Endothelial cell (in vitro differentiated cells): ENCODE measurements around the gene ANGEL2. TPM values are rescaled to one million over a fixed set of nuclear protein-coding genes. Genes with fewer than 3 reads are reported as not detected.

ENCODE experiments used
- DNase-seq: peaks from one replicate; pipeline ENCODE4 v3.0.0; 2021; ENCODE audit warnings: low spot score
- H3K27ac Mint-ChIP-seq: one replicate; pipeline ENCODE4 v1.8.0; 2021; ENCODE audit warnings: mixed read lengths, inconsistent platforms; ENCODE audit not compliant: unreplicated experiment
- H3K27me3 Mint-ChIP-seq: one replicate; pipeline ENCODE4 v1.8.0; 2021; ENCODE audit warnings: mild to moderate bottlenecking, moderate library complexity, mixed read lengths, inconsistent platforms; ENCODE audit not compliant: unreplicated experiment
- H3K36me3 Mint-ChIP-seq: one replicate; pipeline ENCODE4 v1.8.0; 2021; ENCODE audit warnings: mild to moderate bottlenecking, low read depth, mixed read lengths, inconsistent platforms; ENCODE audit not compliant: unreplicated experiment
- H3K4me1 Mint-ChIP-seq: one replicate; pipeline ENCODE4 v1.8.0; 2021; ENCODE audit warnings: mild to moderate bottlenecking, mixed read lengths, inconsistent platforms; ENCODE audit not compliant: unreplicated experiment
- H3K4me3 Mint-ChIP-seq: one replicate; pipeline ENCODE4 v1.8.0; 2021; ENCODE audit warnings: mild to moderate bottlenecking, mixed read lengths, inconsistent platforms; ENCODE audit not compliant: unreplicated experiment
- H3K9me3 Mint-ChIP-seq: one replicate; pipeline ENCODE4 v1.8.0; 2021; ENCODE audit warnings: mixed read lengths, inconsistent platforms; ENCODE audit not compliant: unreplicated experiment
- total RNA-seq: library from RNA; stranded (reverse); fragmentation: NEBNext Ultra II Directional; extraction: Animal tissue kit (Norgen Biotek cat#: 25700); gene quantifications from one replicate; pipeline ENCODE4 v1.2.1, GENCODE V29; 2021; ENCODE audit not compliant: unreplicated experiment
- TF ChIP-seq, protein P1 (sequence below): fragments of 200-600 bp; sonication (generic); IDR thresholded peaks from one replicate; pipeline ENCODE4 v1.5.0; 2021; ENCODE audit warnings: antibody characterized with exemption; ENCODE audit not compliant: unreplicated experiment

The ANGEL2 gene
- total RNA-seq, 1 donor from 2014 or later = 32.4 TPM

GRCh38 chr1:212955961-212956620 lies 59.6 kb downstream of the ANGEL2 start:
- TF ChIP-seq, protein P1, sequence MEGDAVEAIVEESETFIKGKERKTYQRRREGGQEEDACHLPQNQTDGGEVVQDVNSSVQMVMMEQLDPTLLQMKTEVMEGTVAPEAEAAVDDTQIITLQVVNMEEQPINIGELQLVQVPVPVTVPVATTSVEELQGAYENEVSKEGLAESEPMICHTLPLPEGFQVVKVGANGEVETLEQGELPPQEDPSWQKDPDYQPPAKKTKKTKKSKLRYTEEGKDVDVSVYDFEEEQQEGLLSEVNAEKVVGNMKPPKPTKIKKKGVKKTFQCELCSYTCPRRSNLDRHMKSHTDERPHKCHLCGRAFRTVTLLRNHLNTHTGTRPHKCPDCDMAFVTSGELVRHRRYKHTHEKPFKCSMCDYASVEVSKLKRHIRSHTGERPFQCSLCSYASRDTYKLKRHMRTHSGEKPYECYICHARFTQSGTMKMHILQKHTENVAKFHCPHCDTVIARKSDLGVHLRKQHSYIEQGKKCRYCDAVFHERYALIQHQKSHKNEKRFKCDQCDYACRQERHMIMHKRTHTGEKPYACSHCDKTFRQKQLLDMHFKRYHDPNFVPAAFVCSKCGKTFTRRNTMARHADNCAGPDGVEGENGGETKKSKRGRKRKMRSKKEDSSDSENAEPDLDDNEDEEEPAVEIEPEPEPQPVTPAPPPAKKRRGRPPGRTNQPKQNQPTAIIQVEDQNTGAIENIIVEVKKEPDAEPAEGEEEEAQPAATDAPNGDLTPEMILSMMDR = no peak
- Mint-ChIP-seq H3K4me3 (no peak overlapping the region), H3K9me3 (no peaks in the 10 kb centered on the region), H3K4me1 (peaks cover 29% of the 10 kb centered on the region), H3K27me3 (peaks cover 6% of the 10 kb centered on the region), H3K27ac (no peak overlapping the region), H3K36me3 (peaks cover 4% of the 10 kb centered on the region)
- DNase-seq = no peak

GRCh38 chr1:212955098-212955497 lies 60.6 kb downstream of the ANGEL2 start:
- H3K4me1 Mint-ChIP-seq = peaks cover 28% of the 10 kb centered on the region
- H3K27me3 Mint-ChIP-seq = peaks cover 3% of the 10 kb centered on the region
- no peak overlapping the region for H3K4me3 Mint-ChIP-seq
- no peak overlapping the region for H3K27ac Mint-ChIP-seq
- TF ChIP-seq, protein P1 = no peak
- DNase-seq = no peak
- peaks cover 4% of the 10 kb centered on the region for H3K36me3 Mint-ChIP-seq
- no peaks in the 10 kb centered on the region for H3K9me3 Mint-ChIP-seq

GRCh38 chr1:212954514-212954913 lies 61.2 kb downstream of the ANGEL2 start:
- peaks cover 23% of the 10 kb centered on the region for H3K4me1 Mint-ChIP-seq

GRCh38 chr1:212953321-212953720 lies 62.3 kb downstream of the ANGEL2 start:
- H3K27ac Mint-ChIP-seq = no peak overlapping the region
- DNase-seq = no peak
- no peak overlapping the region for H3K4me3 Mint-ChIP-seq
- H3K4me1 Mint-ChIP-seq = peaks cover 15% of the 10 kb centered on the region
- no peaks in the 10 kb centered on the region for H3K9me3 Mint-ChIP-seq
- peaks cover 4% of the 10 kb centered on the region for H3K36me3 Mint-ChIP-seq
- H3K27me3 Mint-ChIP-seq = peaks cover 10% of the 10 kb centered on the region
- TF ChIP-seq, protein P1 = no peak

More at GRCh38 chr1:212954514-212954913, 61.2 kb downstream of the ANGEL2 start:
- Mint-ChIP-seq H3K27ac (no peak overlapping the region), H3K4me3 (no peak overlapping the region), H3K9me3 (no peaks in the 10 kb centered on the region), H3K27me3 (peaks cover 8% of the 10 kb centered on the region), H3K36me3 (peaks cover 4% of the 10 kb centered on the region)
- no peak for DNase-seq
- TF ChIP-seq, protein P1 = no peak

DNA sequence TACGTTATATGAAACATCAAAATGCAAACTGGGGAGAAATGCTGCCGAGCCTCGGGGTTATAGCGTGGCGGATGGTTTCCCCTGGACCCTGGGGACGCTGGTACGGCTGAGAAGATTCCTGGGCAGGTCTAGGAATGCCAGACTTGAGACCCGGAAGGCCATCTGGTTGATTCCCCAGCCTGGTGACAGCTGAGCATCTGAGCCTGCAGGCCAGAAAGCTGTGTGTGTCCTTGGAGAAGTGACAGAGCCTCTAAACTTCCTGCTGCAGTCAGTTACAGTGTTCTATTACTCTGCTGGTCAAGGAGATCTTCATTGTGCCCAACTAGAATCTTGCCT lies 63.1 kb downstream of the ANGEL2 start:
- peaks cover 15% of the 10 kb centered on the region for H3K4me1 Mint-ChIP-seq
- TF ChIP-seq, protein P1 = no peak
- no peak overlapping the region for H3K27ac Mint-ChIP-seq
- H3K9me3 Mint-ChIP-seq = no peaks in the 10 kb centered on the region
- peak overlapping the region; percentile 87 for H3K4me3 Mint-ChIP-seq
- peaks cover 4% of the 10 kb centered on the region for H3K36me3 Mint-ChIP-seq
- H3K27me3 Mint-ChIP-seq = peaks cover 10% of the 10 kb centered on the region
- no peak for DNase-seq
